GM13976 (cell line): ENCODE results near the gene ISG20L2.
"Not testable (repeated sequence)": the region's sequence is repeated elsewhere in the genome, so short reads cannot be mapped to it uniquely, and the experiment has no call there.

Experiments used
- DNase-seq: peaks from one replicate; pipeline ENCODE4 v3.0.0; 2012; ENCODE audit warnings: low spot score
- CTCF ChIP-seq: IDR thresholded peaks from 2 replicates; pipeline ENCODE4 v1.5.1; 2012; ENCODE audit warnings: borderline replicate concordance, mild to moderate bottlenecking; ENCODE audit not compliant: insufficient read depth; ENCODE audit errors: extremely low read depth, missing control alignments, control extremely low read depth
- in situ Hi-C: fragments of 300-500 bp; cut with MboI; formaldehyde crosslinking; loops from one replicate; pipeline ENCODE4 v1.12.0; 2022; ENCODE audit warnings: low sequenced_read_pairs, mixed read lengths, inconsistent platforms; ENCODE audit not compliant: unreplicated experiment

Gene ISG20L2

GRCh38 chr1:156760796-156761104 lies 32.2 kb upstream of the ISG20L2 start:
- DNase-seq: no peak
- TF ChIP-seq CTCF: no peak
- in situ Hi-C loops: no loop called here

- no peak for DNase-seq
- in situ Hi-C loops: no loop called here
- TF ChIP-seq CTCF: no peak
Measured at GRCh38 chr1:156760092-156760795, 31.7 kb upstream of the ISG20L2 start.

- DNase-seq, in situ Hi-C loops: not testable (repeated sequence)
Measured at GRCh38 chr1:156757572-156758253, 29.1 kb upstream of the ISG20L2 start.

GRCh38 chr1:156756355-156756754 lies 27.8 kb upstream of the ISG20L2 start:
- no peak for TF ChIP-seq CTCF
- no peak for DNase-seq
- in situ Hi-C loops: no loop called here

GRCh38 chr1:156755527-156755950 lies 27.0 kb upstream of the ISG20L2 start:
- in situ Hi-C loops: no loop called here
- no peak for TF ChIP-seq CTCF
- no peak for DNase-seq

- in situ Hi-C loops: no loop called here
- no peak for TF ChIP-seq CTCF
- no peak for DNase-seq
Measured at GRCh38 chr1:156754219-156754618, 25.7 kb upstream of the ISG20L2 start.

- no peak for DNase-seq
- in situ Hi-C loops: no loop called here
- TF ChIP-seq CTCF: no peak
Measured at GRCh38 chr1:156752843-156753482, 24.4 kb upstream of the ISG20L2 start.
